ENCODE measurements around the gene ZNF276. TPM values are rescaled to one million over a fixed set of nuclear protein-coding genes. Genes with fewer than 3 reads are reported as not detected.

Gene ZNF276
- total and polyA plus RNA-seq, 9 donors: 7.1 to 39.9 (median 25.5) TPM

DNA sequence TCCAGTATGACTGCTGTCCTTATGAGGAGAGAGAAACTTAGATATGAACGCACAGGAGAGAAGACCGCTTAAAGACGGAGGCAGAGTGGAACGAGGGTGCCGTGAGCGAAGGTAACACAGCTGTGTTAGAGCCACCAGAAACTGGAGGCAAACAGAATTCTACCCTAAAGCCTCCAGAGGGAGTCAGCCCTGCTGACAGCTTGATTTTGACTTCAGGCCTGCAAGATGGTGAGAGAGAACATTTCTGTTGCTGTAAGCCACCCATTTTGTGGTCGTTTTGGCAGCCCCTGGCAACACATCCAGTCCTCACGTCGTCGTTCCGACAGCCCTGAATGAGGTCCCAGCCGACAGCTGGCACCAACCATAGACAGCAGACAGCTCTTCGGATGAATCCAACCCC lies 17.1 kb upstream of the ZNF276 start:
- H3K4me1 ChIP-seq (ENCODE audit: insufficient read depth): peaks cover 12% of the 10 kb centered on the region
- no peaks in the 10 kb centered on the region for H3K27me3 ChIP-seq
- H3K4me3 ChIP-seq: no peak overlapping the region
- no peaks in the 10 kb centered on the region for H3K9me3 ChIP-seq
- intact Hi-C loops (cut with DNase I): loop anchor here in 3 of 4 donors (10.0 kb wide), 2 partner anchors 91 to 151 kb away; no protein-coding TSS in a partner anchor
- H3K36me3 ChIP-seq: no peaks in the 10 kb centered on the region
- no peak for DNase-seq
- TF ChIP-seq EP300 (IDR thresholded peaks at IDR 0.05) (no peak), POLR2A (IDR thresholded peaks at IDR 0.05) (no peak)
- TF ChIP-seq, protein P1, sequence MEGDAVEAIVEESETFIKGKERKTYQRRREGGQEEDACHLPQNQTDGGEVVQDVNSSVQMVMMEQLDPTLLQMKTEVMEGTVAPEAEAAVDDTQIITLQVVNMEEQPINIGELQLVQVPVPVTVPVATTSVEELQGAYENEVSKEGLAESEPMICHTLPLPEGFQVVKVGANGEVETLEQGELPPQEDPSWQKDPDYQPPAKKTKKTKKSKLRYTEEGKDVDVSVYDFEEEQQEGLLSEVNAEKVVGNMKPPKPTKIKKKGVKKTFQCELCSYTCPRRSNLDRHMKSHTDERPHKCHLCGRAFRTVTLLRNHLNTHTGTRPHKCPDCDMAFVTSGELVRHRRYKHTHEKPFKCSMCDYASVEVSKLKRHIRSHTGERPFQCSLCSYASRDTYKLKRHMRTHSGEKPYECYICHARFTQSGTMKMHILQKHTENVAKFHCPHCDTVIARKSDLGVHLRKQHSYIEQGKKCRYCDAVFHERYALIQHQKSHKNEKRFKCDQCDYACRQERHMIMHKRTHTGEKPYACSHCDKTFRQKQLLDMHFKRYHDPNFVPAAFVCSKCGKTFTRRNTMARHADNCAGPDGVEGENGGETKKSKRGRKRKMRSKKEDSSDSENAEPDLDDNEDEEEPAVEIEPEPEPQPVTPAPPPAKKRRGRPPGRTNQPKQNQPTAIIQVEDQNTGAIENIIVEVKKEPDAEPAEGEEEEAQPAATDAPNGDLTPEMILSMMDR (IDR thresholded peaks at IDR 0.05): no peak
- WGBS, 3 donors: 68 to 75% (median 73%) methylated on average over 13 of the region's 13 CpGs
- no peak overlapping the region for H3K27ac ChIP-seq

DNA sequence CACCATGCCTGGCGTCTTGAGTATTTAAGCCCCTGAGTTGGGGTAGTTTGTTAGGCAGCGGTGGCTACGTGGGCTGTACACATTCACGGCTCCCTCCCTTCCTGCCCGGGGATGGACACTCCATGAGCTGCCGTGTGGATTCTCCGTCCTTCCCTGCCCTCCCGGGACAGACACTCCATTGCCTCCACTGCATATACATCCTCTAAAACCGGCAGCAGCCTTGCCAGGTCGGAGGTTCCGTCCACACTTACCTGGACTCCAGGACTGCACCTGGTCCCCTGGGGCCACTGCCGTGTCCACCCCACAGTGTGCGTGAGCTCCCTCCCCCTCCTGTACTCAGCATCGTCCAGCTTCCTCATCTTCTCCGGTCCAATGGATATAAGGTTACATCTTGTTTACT lies 16.3 kb upstream of the ZNF276 start:
- Histone ChIP-seq H3K27me3 (no peaks in the 10 kb centered on the region), H3K9me3 (no peaks in the 10 kb centered on the region), H3K4me1 (ENCODE audit: insufficient read depth) (peaks cover 12% of the 10 kb centered on the region), H3K27ac (no peak overlapping the region), H3K36me3 (no peaks in the 10 kb centered on the region), H3K4me3 (no peak overlapping the region)
- TF ChIP-seq, protein P1 (IDR thresholded peaks at IDR 0.05): no peak
- TF ChIP-seq EP300 (IDR thresholded peaks at IDR 0.05) (no peak), POLR2A (IDR thresholded peaks at IDR 0.05) (no peak)
- 50 to 67% (median 64%) methylated on average over 15 of the region's 15 CpGs for WGBS, 3 donors
- peak in 2 of 5 donors; percentile 19 to 27 for DNase-seq
- intact Hi-C loops (cut with DNase I): loop anchor here in 3 of 4 donors (5.0 to 10.0 kb wide), 3 partner anchors 90 to 157 kb away; no protein-coding TSS in a partner anchor

DNA sequence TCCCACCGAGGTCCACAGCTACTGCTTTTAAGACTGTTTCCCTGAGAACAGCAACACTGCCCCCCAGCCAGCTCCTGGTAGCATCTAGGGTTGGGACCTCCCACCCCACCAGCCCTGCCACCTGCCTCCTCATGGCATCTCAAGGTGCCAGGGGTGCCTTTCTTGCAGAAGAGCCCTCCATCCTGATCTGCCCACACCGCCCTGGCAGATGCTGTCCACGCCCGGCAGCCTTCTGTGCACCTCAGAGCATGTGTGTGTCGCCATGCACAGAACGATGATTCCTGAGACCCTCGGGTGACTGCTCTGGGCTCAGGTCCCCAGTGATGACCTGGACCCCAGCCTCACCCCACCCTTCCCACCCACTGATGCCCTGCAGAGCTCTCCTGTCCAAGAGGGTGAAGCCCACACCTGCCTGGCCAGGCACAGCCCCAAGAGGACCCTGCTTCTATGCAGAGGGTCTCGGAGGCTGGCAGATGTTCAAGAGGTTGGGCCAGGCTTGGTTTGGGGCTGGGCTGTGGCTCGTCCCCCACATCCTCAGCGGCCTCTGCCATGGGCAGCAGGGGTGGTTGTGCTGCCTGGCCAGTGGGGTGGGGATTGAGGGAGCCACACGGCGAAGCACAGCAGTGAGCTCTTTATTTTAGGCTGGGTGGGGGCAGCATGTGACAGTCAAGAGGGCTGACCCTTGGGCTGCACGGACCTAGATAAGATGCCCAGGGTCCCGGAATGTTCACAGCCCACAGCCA lies 14.6 kb upstream of the ZNF276 start:
- H3K4me1 ChIP-seq (ENCODE audit: insufficient read depth): peaks cover 3% of the 10 kb centered on the region
- DNase-seq: peak in 3 of 5 donors; percentile 9 to 42 (median 35)
- no peaks in the 10 kb centered on the region for H3K27me3 ChIP-seq
- H3K27ac ChIP-seq: no peak overlapping the region
- 68 to 75% (median 73%) methylated on average over 14 of the region's 14 CpGs for WGBS, 3 donors
- TF ChIP-seq, protein P1 (IDR thresholded peaks at IDR 0.05): no peak
- TF ChIP-seq EP300 (IDR thresholded peaks at IDR 0.05) (no peak), POLR2A (IDR thresholded peaks at IDR 0.05) (no peak)
- H3K36me3 ChIP-seq: no peaks in the 10 kb centered on the region
- intact Hi-C loops (cut with DNase I): loop anchor here in 3 of 4 donors (5.0 to 10.0 kb wide), 3 partner anchors 88 to 156 kb away; no protein-coding TSS in a partner anchor
- no peak overlapping the region for H3K4me3 ChIP-seq
- H3K9me3 ChIP-seq: no peaks in the 10 kb centered on the region

DNA sequence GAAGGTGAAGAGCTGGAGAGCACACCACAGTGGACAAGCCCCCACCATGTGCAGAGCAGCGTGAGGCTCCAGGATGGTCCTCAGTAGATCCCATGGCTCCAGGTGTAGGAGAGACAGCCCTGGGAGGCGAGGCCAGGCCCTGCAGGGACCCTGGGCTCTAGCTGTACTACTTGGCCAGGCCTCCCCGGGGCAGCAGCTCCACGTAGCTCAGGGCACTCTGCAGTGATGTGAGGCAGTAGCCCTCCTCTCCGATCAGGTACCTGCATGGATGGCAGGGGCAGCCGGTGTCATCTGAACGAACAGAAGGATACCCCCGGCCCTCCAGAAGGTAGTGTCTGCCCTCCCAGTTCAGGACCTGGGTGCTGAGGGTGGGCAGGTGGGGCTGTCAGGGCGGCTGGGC lies 13.6 kb upstream of the ZNF276 start:
- 88 to 94% (median 90%) methylated on average over 9 of the region's 9 CpGs for WGBS, 3 donors
- no peaks in the 10 kb centered on the region for H3K9me3 ChIP-seq
- no peak overlapping the region for H3K27ac ChIP-seq
- intact Hi-C loops (cut with DNase I): loop anchor here in 3 of 4 donors (5.0 to 10.0 kb wide), 3 partner anchors 87 to 155 kb away; no protein-coding TSS in a partner anchor
- no peaks in the 10 kb centered on the region for H3K36me3 ChIP-seq
- H3K4me3 ChIP-seq: no peak overlapping the region
- TF ChIP-seq, protein P1 (IDR thresholded peaks at IDR 0.05): no peak
- TF ChIP-seq POLR2A (IDR thresholded peaks at IDR 0.05): no peak
- no peak for TF ChIP-seq EP300 (IDR thresholded peaks at IDR 0.05)
- H3K4me1 ChIP-seq (ENCODE audit: insufficient read depth): peaks cover 3% of the 10 kb centered on the region
- no peaks in the 10 kb centered on the region for H3K27me3 ChIP-seq
- peak in 2 of 5 donors; percentile 7 to 22 for DNase-seq

Data from ovary (tissue), 9 donors.